ENCODE results near the gene PLCH1.

GRCh38 chr3:155741603-155742002 is 3.3 kb downstream of the PLCH1 start:
- TF ChIP-seq, protein P1, sequence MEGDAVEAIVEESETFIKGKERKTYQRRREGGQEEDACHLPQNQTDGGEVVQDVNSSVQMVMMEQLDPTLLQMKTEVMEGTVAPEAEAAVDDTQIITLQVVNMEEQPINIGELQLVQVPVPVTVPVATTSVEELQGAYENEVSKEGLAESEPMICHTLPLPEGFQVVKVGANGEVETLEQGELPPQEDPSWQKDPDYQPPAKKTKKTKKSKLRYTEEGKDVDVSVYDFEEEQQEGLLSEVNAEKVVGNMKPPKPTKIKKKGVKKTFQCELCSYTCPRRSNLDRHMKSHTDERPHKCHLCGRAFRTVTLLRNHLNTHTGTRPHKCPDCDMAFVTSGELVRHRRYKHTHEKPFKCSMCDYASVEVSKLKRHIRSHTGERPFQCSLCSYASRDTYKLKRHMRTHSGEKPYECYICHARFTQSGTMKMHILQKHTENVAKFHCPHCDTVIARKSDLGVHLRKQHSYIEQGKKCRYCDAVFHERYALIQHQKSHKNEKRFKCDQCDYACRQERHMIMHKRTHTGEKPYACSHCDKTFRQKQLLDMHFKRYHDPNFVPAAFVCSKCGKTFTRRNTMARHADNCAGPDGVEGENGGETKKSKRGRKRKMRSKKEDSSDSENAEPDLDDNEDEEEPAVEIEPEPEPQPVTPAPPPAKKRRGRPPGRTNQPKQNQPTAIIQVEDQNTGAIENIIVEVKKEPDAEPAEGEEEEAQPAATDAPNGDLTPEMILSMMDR (IDR thresholded peaks at IDR 0.05): no peak
- no peak for TF ChIP-seq POLR2A (IDR thresholded peaks at IDR 0.05)

Data from uterus (tissue), 2 donors.